Urothelium cell line (cell line): ENCODE measurements around the gene ALK.
A peak's percentile ranks its signal among the peaks of the same experiment; 100 is the strongest.

Experiments
- DNase-seq: peaks from one replicate; pipeline ENCODE4 v3.0.0; 2011; ENCODE audit warnings: low spot score, mixed read lengths
- FAIRE-seq: peaks from 2 replicates; lab custom pipeline; 2011; peaks lifted over from hg19 to GRCh38; lab: Jason Lieb, UNC

The ALK gene

GRCh38 chr2:29433128-29433527 is 488.3 kb downstream of the ALK start:
- no peak for FAIRE-seq

DNA sequence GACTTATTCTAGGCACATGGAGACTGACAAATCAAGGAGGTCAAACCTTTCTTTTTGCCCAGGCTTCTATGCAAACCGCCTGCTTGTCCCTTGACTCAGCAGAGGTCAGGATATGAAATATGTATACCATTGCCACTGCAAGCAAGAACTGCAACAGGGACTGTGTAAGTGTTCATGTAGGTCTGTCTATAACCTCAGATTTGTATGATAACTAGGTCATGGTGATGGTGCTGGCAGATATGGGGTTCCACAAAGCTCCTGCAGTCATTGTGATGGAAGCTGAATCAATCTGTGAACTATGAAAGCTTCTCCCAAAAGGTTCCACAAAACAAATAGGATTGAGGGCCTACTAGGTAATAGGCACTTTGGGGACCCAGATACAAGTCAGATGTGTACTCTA is 489.9 kb downstream of the ALK start:
- FAIRE-seq = no peak
- DNase-seq = no peak

More at GRCh38 chr2:29433128-29433527, 488.3 kb downstream of the ALK start:
- DNase-seq = no peak

- no peak for DNase-seq
- no peak for FAIRE-seq
Observed at GRCh38 chr2:29430382-29431112, 490.8 kb downstream of the ALK start.

- FAIRE-seq (no peak), DNase-seq (no peak)
Observed at GRCh38 chr2:29426354-29426753, 495.0 kb downstream of the ALK start.

GRCh38 chr2:29425866-29426265 is 495.5 kb downstream of the ALK start:
- no peak for DNase-seq
- no peak for FAIRE-seq

DNA sequence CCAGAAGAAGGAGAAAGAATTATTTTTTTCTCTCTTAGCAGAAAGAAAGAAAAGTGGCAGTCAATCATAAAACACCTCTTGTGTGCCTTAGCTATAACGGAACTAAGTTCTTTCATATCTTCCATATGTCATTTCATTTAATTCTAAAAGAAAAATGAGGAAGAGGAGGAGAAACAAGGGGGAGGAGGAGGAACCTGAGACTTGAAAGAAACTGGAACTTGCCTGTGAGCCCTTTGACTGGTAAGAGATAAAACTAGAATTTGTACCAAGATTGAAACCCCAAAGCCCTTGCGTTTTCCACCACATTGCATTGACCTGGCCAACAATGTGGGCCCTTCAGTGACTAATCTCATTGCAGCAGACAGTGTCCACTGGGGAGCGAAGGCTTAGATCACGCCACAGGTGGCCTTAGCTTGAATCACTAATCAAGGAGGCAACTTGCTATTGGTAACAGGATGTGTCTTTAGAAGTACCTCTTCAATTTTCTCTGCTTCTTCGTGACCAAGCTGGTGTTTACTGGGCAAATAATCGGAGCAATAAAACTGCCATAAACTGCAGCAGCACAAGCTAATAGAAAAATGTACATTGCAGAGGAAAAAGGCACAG is 498.2 kb downstream of the ALK start:
- no peak for FAIRE-seq
- DNase-seq = no peak

GRCh38 chr2:29420999-29421782 is 500.2 kb downstream of the ALK start:
- no peak for FAIRE-seq
- DNase-seq = no peak

GRCh38 chr2:29420464-29420863 is 500.9 kb downstream of the ALK start:
- FAIRE-seq = no peak
- DNase-seq = no peak

- FAIRE-seq (no peak), DNase-seq (no peak)
Observed at GRCh38 chr2:29417630-29418029, 503.8 kb downstream of the ALK start.

- no peak for FAIRE-seq
- DNase-seq = no peak
Observed at GRCh38 chr2:29412197-29412925, 509.0 kb downstream of the ALK start.

DNA sequence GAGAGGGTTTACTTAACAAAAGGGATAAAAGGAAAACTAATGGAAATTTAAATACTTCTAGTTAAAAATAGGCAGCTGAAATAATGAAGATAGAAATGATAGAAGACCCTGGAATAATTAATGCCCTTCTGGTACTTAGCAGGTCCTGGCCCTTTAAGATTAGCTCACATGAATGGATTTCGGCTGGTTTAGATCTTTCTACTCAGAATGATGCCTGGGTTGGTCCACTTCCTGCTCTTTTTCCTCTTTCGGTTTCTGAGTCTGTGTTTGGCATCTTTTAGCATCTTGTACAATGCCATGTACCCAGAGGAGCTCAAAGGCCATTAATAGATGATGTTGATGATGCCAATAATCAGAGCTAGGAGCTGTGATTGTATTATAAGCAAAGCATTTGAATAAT is 515.7 kb downstream of the ALK start:
- FAIRE-seq = no peak
- DNase-seq = no peak

GRCh38 chr2:29405266-29405665 is 516.1 kb downstream of the ALK start:
- FAIRE-seq (peak; percentile 20), DNase-seq (no peak)

DNA sequence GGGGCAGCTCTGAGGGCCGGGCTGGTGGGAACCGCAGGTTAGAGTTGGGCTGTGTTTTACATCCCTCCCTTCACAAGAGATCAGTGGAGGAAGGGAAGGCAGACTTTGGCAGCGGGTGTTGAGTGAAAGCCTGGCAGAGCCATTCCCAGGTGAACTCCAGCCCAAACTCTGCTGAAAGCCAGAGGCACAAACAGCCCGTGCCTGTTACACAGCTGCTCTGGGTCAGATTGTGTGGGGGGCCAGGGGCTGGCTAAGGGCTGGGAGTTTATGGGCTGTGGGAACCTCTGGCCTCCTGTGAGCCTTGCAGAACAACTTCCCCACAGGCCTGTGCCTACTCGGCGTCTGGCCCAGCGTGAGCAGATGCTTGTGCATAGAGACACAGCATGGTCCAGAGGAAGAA is 519.4 kb downstream of the ALK start:
- DNase-seq = no peak
- FAIRE-seq = no peak

- DNase-seq (no peak), FAIRE-seq (no peak)
Observed at GRCh38 chr2:29400930-29401653, 520.3 kb downstream of the ALK start.

- peak; percentile 39 for DNase-seq
- no peak for FAIRE-seq
Observed at GRCh38 chr2:29398384-29399237, 522.8 kb downstream of the ALK start.

DNA sequence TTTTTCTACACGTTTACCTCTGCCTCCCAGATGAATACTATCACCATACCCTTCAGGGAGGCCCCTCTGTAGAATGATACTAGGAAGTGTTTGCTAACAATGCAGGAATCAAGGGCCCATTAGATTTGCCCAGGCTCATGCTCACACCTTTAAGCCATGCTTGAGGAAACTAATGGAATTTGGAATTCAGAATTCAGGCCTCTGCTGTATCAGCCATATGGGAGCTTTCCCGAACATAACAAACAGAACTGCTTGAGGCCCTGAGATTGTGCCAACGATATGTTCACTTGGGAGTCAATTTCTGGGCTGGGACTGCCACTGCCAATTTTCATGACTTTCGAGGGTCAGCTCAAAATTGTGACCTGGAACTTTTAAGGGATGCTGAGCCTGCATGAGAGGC is 523.7 kb downstream of the ALK start:
- FAIRE-seq = no peak
- DNase-seq = no peak

- DNase-seq (no peak), FAIRE-seq (no peak)
Observed at GRCh38 chr2:29397039-29397438, 524.3 kb downstream of the ALK start.

- FAIRE-seq = no peak
- DNase-seq = no peak
Observed at GRCh38 chr2:29394981-29395350, 526.4 kb downstream of the ALK start.

DNA sequence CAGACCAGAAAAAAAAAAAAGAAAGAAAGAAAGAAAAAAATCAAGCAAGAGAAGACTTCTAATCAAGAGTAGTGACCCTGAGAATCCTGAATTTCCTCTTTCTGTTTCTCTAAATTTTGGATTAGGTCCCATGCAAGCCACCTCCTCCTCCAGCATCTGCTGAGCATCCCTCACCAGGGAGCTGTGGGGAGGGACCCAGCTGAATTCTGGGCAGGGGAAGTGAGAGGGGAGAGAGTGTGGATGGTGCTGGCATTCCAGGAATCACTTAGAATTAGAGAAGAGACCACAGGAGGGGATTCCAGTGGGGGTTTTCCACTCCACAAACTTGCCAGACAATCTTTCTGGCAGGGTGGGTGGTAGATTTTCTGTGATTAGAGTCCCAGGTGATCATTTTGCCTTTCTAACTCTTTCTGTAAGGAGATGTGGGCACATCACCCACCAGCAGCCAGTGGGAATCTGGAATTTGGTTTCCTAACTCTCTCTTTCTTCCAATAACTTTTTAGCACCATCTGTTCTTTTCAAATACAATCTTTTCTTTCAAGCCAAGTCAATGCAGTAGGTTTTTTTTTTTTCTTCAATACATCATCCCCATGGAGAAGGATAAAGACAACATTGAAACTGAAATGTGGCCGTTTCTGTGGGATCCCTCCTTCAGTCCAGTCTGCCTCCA is 526.9 kb downstream of the ALK start:
- no peak for FAIRE-seq
- no peak for DNase-seq
